Measurements from ENCODE around the gene P4HA2.

Gene P4HA2

GRCh38 chr5:132227485-132228240 is at the start of gene P4HA2:
Gene P4HA2 (minus strand): TSS chr5:132227853. CDS start chr5:132218626, 9,227 bp downstream.
- H3F3A ChIP-seq (ENCODE audit: insufficient read depth): no peaks in the 10 kb centered on the region
- no peaks in the 10 kb centered on the region for H3K79me2 ChIP-seq (ENCODE audit: insufficient read depth, low read length)
- H4K20me1 ChIP-seq (ENCODE audit: low read depth, low read length): no peaks in the 10 kb centered on the region
- H3K9me2 ChIP-seq (replicated peaks; ENCODE audit: insufficient read depth, low read length): no peaks in the 10 kb centered on the region
- no peak within 1 kb of the TSS for H3K4me2 ChIP-seq (ENCODE audit: low read depth, low read length, poor library complexity, severe bottlenecking)
- H3K36me3 ChIP-seq (ENCODE audit: low read length): no peaks in the 10 kb centered on the region
- H3K27me3 ChIP-seq (ENCODE audit: low read length): no peaks in the 10 kb centered on the region
- H2AFZ ChIP-seq (ENCODE audit: low read depth, low read length, severe bottlenecking): no peak within 1 kb of the TSS
- H3K9ac ChIP-seq (ENCODE audit: low read length): no peak within 1 kb of the TSS
- TF ChIP-seq CTCF (IDR thresholded peaks at IDR 0.05; ENCODE audit: insufficient read depth, low read length, poor library complexity, severe bottlenecking): no peak
- TF ChIP-seq EZH2phosphoT487 (conservative IDR thresholded peaks at IDR 0.05; ENCODE audit: low read length): no peak
- H3K4me3 ChIP-seq (ENCODE audit: insufficient read depth, low read length, poor library complexity, severe bottlenecking): no peak within 1 kb of the TSS
- H3K27ac ChIP-seq (ENCODE audit: low read depth, low read length): no peak within 1 kb of the TSS
- no peaks in the 10 kb centered on the region for H3K9me3 ChIP-seq (ENCODE audit: insufficient read depth, low read length)

GRCh38 chr5:132277256-132277655 is 49.6 kb upstream of the P4HA2 start:
- H3K4me2 ChIP-seq (ENCODE audit: low read depth, low read length, poor library complexity, severe bottlenecking): no peak overlapping the region

GRCh38 chr5:132275367-132276220 is 47.9 kb upstream of the P4HA2 start:
- Histone ChIP-seq H3K36me3 (ENCODE audit: low read length) (no peaks in the 10 kb centered on the region), H2AFZ (ENCODE audit: low read depth, low read length, severe bottlenecking) (no peak overlapping the region), H3F3A (ENCODE audit: insufficient read depth) (no peaks in the 10 kb centered on the region), H3K9me3 (ENCODE audit: insufficient read depth, low read length) (no peaks in the 10 kb centered on the region), H3K27ac (ENCODE audit: low read depth, low read length) (no peak overlapping the region), H3K79me2 (ENCODE audit: insufficient read depth, low read length) (no peaks in the 10 kb centered on the region), H4K20me1 (ENCODE audit: low read depth, low read length) (no peaks in the 10 kb centered on the region), H3K4me2 (ENCODE audit: low read depth, low read length, poor library complexity, severe bottlenecking) (no peak overlapping the region), H3K27me3 (ENCODE audit: low read length) (no peaks in the 10 kb centered on the region), H3K9me2 (replicated peaks; ENCODE audit: insufficient read depth, low read length) (no peaks in the 10 kb centered on the region), H3K9ac (ENCODE audit: low read length) (no peak overlapping the region), H3K4me3 (ENCODE audit: insufficient read depth, low read length, poor library complexity, severe bottlenecking) (no peak overlapping the region)
- TF ChIP-seq CTCF (IDR thresholded peaks at IDR 0.05; ENCODE audit: insufficient read depth, low read length, poor library complexity, severe bottlenecking) (no peak), EZH2phosphoT487 (conservative IDR thresholded peaks at IDR 0.05; ENCODE audit: low read length) (no peak)

More at GRCh38 chr5:132277256-132277655, 49.6 kb upstream of the P4HA2 start:
- no peaks in the 10 kb centered on the region for H3K9me3 ChIP-seq (ENCODE audit: insufficient read depth, low read length)
- H3K79me2 ChIP-seq (ENCODE audit: insufficient read depth, low read length): no peaks in the 10 kb centered on the region
- no peaks in the 10 kb centered on the region for H3F3A ChIP-seq (ENCODE audit: insufficient read depth)
- TF ChIP-seq CTCF (IDR thresholded peaks at IDR 0.05; ENCODE audit: insufficient read depth, low read length, poor library complexity, severe bottlenecking) (no peak), EZH2phosphoT487 (conservative IDR thresholded peaks at IDR 0.05; ENCODE audit: low read length) (no peak)
- no peak overlapping the region for H2AFZ ChIP-seq (ENCODE audit: low read depth, low read length, severe bottlenecking)
- no peak overlapping the region for H3K27ac ChIP-seq (ENCODE audit: low read depth, low read length)
- H3K9ac ChIP-seq (ENCODE audit: low read length): no peak overlapping the region
- no peaks in the 10 kb centered on the region for H3K27me3 ChIP-seq (ENCODE audit: low read length)
- no peaks in the 10 kb centered on the region for H3K9me2 ChIP-seq (replicated peaks; ENCODE audit: insufficient read depth, low read length)
- no peaks in the 10 kb centered on the region for H4K20me1 ChIP-seq (ENCODE audit: low read depth, low read length)
- H3K4me3 ChIP-seq (ENCODE audit: insufficient read depth, low read length, poor library complexity, severe bottlenecking): no peak overlapping the region
- H3K36me3 ChIP-seq (ENCODE audit: low read length): no peaks in the 10 kb centered on the region
